Stomach (tissue), 4 donors: ENCODE results near the gene F10.

Experiments used
- EP300 ChIP-seq: sonication (generic); formaldehyde crosslinking; IDR thresholded peaks from one replicate; pipeline ENCODE4 v1.6.1; 2017; ENCODE audit warnings: antibody characterized with exemption
- POLR2A ChIP-seq, 4 donors: fragments of 450-650 bp; IDR thresholded peaks; one replicate each; pipeline ENCODE4 v1.6.1; 2016; ENCODE audit warnings: antibody characterized with exemption in 4 of 4, control low read depth in 2 of 4, mild to moderate bottlenecking in 1 of 4, moderate library complexity in 1 of 4
- POLR2AphosphoS5 ChIP-seq, 3 donors: sonication (generic); formaldehyde crosslinking; IDR thresholded peaks; one replicate each; pipeline ENCODE4 v1.6.1; 2016; ENCODE audit warnings: antibody characterized with exemption in 3 of 3
- TF ChIP-seq, protein P1 (sequence below), 7 experiments: fragments of 450-650 bp in 4 of 7; fragments of 200-600 bp in 3 of 7; sonication (generic) in 3 of 7; IDR thresholded peaks; one replicate each; pipeline ENCODE4 v1.5.1; 2016 to 2019; ENCODE audit warnings: antibody characterized with exemption in 7 of 7, control low read depth in 2 of 7, mild to moderate bottlenecking in 1 of 7

DNA sequence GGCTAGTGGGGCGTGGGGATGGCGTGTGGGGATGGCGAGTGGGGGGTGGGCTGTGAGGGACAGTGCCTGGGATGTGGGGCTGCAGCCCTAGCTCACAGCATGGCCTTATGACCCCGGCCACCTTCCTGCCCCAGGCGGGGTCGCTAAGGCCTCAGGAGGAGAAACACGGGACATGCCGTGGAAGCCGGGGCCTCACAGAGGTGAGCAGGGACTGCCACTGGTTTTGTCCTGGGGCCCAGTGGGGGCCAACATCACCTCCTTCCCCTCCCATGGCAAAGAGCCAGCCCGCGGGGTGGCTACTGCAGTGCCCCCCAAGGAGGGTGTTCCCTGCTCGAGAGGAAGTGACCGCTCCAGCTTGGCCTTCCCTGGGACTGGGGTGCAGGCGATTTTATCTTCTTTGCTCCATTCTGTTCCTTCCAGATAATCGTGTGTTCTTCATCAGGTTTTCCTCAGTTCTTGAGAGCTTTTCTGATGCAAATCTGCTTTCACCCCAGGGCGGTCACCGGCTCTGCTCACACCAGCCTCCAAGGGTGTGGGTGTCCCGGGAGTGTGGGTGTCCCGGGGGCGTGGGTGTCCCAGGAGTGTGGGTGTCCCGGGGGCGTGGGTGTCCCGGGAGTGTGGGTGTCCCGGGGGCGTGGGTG lies 15.8 kb upstream of the F10 start:
- TF ChIP-seq EP300, result no peak
- TF ChIP-seq, protein P1, sequence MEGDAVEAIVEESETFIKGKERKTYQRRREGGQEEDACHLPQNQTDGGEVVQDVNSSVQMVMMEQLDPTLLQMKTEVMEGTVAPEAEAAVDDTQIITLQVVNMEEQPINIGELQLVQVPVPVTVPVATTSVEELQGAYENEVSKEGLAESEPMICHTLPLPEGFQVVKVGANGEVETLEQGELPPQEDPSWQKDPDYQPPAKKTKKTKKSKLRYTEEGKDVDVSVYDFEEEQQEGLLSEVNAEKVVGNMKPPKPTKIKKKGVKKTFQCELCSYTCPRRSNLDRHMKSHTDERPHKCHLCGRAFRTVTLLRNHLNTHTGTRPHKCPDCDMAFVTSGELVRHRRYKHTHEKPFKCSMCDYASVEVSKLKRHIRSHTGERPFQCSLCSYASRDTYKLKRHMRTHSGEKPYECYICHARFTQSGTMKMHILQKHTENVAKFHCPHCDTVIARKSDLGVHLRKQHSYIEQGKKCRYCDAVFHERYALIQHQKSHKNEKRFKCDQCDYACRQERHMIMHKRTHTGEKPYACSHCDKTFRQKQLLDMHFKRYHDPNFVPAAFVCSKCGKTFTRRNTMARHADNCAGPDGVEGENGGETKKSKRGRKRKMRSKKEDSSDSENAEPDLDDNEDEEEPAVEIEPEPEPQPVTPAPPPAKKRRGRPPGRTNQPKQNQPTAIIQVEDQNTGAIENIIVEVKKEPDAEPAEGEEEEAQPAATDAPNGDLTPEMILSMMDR (IDR thresholded peaks at IDR 0.05), result no peak
- TF ChIP-seq POLR2A (IDR thresholded peaks at IDR 0.05), result no peak
- no peak for TF ChIP-seq POLR2AphosphoS5 (IDR thresholded peaks at IDR 0.05)
